T-helper 17 cell (primary cell): ENCODE data around the gene SORL1-AS1.

Experiments
- ATAC-seq: fragments of 150-1000 bp; cut with Tn5 transposase; 2 replicates; pipeline ENCODE4 v1.10.0; 2021; ENCODE audit warnings: mild to moderate bottlenecking, moderate library complexity
- DNase-seq, 3 donors: peaks; one replicate each; pipeline versions ENCODE4 v3.0.0 to v3.0.0-alpha.2; 2020 to 2021
- H3K9me3 ChIP-seq: one replicate; pipeline ENCODE4 v1.7.0; 2013; ENCODE audit warnings: low read length, mild to moderate bottlenecking; ENCODE audit not compliant: control insufficient read depth, poor library complexity, severe bottlenecking
- H3K27ac Mint-ChIP-seq: one replicate; pipeline ENCODE4 v1.8.0; 2022; ENCODE audit warnings: mild to moderate bottlenecking, moderate library complexity, mixed read lengths
- H3K27me3 Mint-ChIP-seq: one replicate; pipeline ENCODE4 v1.8.0; 2022; ENCODE audit warnings: mixed read lengths
- H3K36me3 Mint-ChIP-seq: one replicate; pipeline ENCODE4 v1.8.0; 2022; ENCODE audit warnings: low read depth, mixed read lengths
- H3K4me1 Mint-ChIP-seq: one replicate; pipeline ENCODE4 v1.8.0; 2022; ENCODE audit warnings: mild to moderate bottlenecking, mixed read lengths
- H3K4me3 Mint-ChIP-seq: one replicate; pipeline ENCODE4 v1.8.0; 2022; ENCODE audit warnings: mild to moderate bottlenecking, moderate library complexity, mixed read lengths

SORL1-AS1 gene

DNA sequence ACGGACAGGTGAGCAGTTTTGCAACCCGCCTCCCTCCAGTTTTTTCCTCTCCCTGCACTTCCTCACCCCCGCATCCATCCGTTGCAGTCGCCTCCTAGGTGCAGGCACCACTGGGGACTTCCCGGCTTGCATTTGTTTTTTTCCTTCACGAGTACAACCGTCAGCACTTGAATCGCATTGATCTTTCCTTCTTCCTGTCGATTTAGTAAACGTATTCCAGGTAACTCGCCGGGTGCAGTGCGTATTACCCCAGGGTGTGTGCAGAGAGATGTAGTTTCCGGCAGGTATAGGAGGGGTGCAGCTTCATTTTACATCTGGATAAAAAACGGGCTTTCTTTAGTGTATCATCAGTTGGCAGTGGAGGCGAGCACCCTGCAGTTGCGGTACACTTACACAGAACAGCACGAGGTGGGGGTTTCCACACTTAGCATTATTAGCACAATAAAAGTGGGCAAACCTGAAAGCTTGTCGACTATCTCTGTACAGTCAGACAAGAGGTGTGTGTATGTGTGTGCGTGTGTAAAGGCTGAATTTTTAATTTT is at the start of gene SORL1-AS1:
TSS of gene SORL1-AS1 (minus strand) at position 359 of the 542 bp plus-strand sequence.
- peak; percentile 32 to 56 (median 35) for DNase-seq
- H3K4me3 Mint-ChIP-seq: peak within 1 kb of the TSS; percentile 99
- H3K27ac Mint-ChIP-seq: peak within 1 kb of the TSS; percentile 99
- H3K9me3 ChIP-seq: no peaks in the 10 kb centered on the region
- peak; percentile 71 for ATAC-seq
- peaks cover 79% of the 10 kb centered on the region for H3K4me1 Mint-ChIP-seq
- no peaks in the 10 kb centered on the region for H3K27me3 Mint-ChIP-seq
- peaks cover 13% of the 10 kb centered on the region for H3K36me3 Mint-ChIP-seq

DNA sequence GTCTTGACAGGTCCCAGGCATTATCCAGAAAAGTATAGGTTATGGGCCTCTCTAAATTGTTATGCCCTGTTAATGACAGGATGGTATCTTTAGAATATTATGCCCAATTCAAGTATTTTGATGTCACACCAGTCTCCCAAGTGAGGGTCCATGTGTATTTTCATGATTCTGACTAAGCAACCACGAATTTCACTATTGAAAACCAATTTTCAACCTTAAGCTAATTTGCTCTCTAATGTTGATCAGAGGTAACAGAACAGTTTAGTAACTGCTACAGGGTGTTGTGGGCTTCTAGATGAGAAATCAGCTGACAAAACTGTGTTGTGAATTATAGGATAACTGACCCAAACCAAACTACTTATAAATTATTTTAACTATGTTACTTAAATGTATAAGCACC is 48.0 kb upstream of the SORL1-AS1 start:
- Mint-ChIP-seq H3K36me3 (peaks cover 11% of the 10 kb centered on the region), H3K4me1 (peaks cover 11% of the 10 kb centered on the region), H3K4me3 (no peak overlapping the region), H3K27ac (peak overlapping the region; percentile 12), H3K27me3 (no peaks in the 10 kb centered on the region)
- no peaks in the 10 kb centered on the region for H3K9me3 ChIP-seq
- ATAC-seq (no peak), DNase-seq (no peak)

DNA sequence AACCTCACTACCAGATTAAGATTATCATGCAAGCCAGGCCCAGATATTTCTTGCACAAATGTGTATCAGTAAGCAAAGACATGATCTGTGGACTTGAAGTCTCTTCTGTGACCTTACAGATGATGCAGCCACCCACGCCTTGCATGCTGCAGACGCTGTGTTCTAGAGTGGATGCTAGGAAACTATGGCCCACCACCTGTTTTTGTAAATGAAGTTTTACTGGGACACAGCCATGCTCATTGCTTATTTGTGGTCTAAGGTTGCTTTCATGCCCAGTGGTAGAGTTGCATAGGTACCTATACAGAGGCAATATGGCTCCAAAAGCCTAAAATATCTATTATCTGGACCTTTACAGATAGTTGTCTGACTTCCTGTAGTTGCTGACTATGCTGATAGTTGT is 47.5 kb upstream of the SORL1-AS1 start:
- no peak overlapping the region for H3K27ac Mint-ChIP-seq
- no peak overlapping the region for H3K4me3 Mint-ChIP-seq
- no peak for ATAC-seq
- no peaks in the 10 kb centered on the region for H3K9me3 ChIP-seq
- H3K27me3 Mint-ChIP-seq: no peaks in the 10 kb centered on the region
- peaks cover 15% of the 10 kb centered on the region for H3K4me1 Mint-ChIP-seq
- DNase-seq: no peak
- peaks cover 11% of the 10 kb centered on the region for H3K36me3 Mint-ChIP-seq

DNA sequence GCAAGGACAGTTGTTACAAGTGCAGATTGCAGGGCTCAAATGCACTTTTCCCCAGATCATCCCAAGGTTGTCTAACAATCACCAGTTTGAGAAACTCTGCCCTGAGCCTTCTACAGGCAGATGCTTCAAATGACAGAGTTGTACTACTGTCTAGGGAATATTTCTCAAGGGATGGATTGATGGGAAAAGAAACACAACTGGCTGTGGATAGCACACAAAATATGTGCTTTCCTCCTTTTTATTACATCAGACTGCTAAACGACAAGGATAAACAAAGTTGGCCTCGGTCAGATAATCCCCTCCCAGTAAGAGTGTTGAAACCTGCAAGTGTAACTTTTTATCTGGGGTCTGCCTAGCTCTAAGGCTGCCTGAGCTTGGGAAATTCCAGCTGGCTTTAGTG is 46.6 kb upstream of the SORL1-AS1 start:
- Mint-ChIP-seq H3K27me3 (no peaks in the 10 kb centered on the region), H3K36me3 (peaks cover 6% of the 10 kb centered on the region), H3K4me1 (peaks cover 22% of the 10 kb centered on the region), H3K27ac (peak overlapping the region; percentile 32), H3K4me3 (no peak overlapping the region)
- H3K9me3 ChIP-seq: no peaks in the 10 kb centered on the region
- DNase-seq (no peak), ATAC-seq (no peak)

DNA sequence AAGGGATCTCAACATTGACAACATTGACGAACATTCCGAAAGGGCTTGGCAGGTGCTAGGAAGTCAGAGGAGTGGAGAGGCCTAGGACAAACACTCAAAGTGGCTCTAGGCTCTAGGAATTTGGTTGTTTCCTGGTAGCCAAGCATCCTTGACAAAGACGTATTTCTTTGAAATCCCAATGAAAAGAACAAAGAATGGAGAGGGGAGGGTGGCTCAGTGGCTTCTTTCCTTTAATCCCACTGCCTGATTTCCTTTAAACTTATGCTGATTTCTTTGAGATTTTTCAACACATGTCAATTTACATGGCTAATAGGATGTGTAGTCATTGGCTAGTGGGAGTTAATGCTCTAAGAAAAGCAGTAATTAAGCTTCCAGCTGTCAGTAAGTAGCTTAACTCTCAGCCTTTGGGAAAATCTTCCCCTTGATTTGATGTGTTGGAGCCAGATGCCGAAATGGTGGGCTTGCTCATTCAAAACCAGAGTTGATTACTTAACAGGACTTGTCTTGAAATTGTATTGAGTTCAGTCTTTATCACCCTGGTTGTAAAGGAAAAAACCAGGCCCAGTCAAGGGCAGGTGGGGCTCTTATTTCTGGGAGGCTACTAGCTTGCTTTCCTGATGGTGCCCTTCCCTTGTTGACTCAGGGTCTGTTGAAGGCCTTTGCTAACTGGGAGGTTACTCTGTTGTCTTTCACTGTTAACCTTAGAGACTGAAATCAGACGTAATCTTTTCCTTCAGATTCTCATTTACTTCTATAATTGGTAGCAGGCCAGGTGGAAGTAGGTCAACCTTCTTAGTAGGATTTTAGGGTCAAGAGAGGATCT is 44.6 kb upstream of the SORL1-AS1 start:
- Mint-ChIP-seq H3K36me3 (peaks cover 6% of the 10 kb centered on the region), H3K27me3 (no peaks in the 10 kb centered on the region), H3K27ac (peak overlapping the region; percentile 32), H3K4me3 (no peak overlapping the region), H3K4me1 (peaks cover 35% of the 10 kb centered on the region)
- DNase-seq (no peak), ATAC-seq (no peak)
- no peaks in the 10 kb centered on the region for H3K9me3 ChIP-seq

DNA sequence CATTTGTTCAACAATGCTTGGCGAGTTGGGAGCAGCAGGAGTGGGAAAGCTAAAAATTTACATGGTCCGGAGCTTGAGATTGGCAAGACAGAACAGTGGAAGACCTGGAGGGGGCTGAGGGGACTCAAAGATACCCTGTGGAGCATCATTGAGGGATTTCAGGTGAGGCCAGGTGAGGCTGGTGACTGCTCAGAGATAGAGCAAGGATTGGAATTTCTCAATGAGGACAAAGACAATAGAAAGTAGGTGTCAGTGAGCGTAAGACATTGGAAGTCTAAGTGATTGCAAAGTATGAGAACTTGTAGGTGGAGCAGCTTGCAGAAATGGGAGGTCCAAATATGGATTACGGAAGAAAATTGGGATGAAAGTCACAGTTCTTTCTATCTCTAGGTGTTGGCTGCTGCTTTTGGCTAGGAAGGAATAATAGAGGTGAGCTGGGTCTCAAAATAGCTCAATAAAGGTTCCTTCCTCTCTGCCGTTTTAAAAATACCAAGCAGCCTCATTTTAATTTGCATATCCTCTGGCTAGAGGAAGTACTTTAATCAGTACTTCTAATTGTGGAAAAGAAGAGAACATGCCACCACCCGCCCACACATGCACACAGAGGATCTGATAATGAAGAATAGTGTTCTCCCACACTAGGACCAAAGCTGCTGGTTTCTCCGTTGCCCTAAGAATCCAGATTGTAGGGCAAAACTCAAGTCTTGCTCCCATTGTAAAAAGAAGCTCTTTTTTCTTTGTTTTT is 41.8 kb upstream of the SORL1-AS1 start:
- H3K9me3 ChIP-seq: no peaks in the 10 kb centered on the region
- H3K36me3 Mint-ChIP-seq: peaks cover 11% of the 10 kb centered on the region
- peak; percentile 68 for ATAC-seq
- no peaks in the 10 kb centered on the region for H3K27me3 Mint-ChIP-seq
- H3K4me1 Mint-ChIP-seq: peaks cover 49% of the 10 kb centered on the region
- peak overlapping the region; percentile 96 for H3K27ac Mint-ChIP-seq
- no peak for DNase-seq
- peak overlapping the region; percentile 69 for H3K4me3 Mint-ChIP-seq

DNA sequence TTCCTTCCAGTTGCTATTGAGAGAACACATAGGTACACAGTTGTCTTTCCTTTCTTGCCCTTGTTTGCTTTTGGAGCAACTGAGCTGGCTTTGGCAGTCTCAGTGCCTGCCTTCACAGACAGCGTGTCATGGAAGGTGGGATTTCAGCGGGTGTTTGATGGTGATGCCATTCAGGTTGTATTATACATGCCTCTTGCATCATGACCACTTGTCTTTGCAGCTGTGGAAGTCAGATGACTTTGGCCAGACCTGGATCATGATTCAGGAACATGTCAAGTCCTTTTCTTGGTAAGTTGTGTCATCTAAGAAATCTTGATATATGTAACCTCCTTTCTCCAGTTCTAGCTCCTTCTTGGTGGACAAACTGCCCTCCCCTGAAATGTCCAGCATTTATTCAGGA is 37.1 kb upstream of the SORL1-AS1 start:
- Mint-ChIP-seq H3K36me3 (peaks cover 27% of the 10 kb centered on the region), H3K4me1 (peaks cover 61% of the 10 kb centered on the region), H3K4me3 (no peak overlapping the region), H3K27me3 (no peaks in the 10 kb centered on the region), H3K27ac (peak overlapping the region; percentile 84)
- ATAC-seq (no peak), DNase-seq (no peak)
- H3K9me3 ChIP-seq: no peaks in the 10 kb centered on the region

DNA sequence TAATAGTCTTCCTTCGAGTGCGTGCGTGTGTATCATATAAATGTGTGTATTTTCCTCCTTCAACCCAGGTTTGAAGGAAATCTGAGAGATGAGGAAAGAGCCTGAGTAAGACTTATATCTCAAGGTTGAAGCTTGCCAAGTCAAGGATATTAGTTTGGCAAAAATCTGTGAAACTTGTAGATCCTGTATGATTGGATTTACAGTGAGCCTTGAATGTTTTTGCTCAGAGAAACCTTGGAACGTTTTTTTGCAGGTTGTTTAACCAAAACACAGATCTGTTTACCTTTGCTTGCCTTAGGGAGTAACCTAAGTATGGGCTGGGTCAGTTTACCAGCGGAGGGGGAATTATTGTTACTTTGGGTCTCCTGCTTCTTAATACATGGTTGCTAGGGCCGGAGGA is 35.9 kb upstream of the SORL1-AS1 start:
- ATAC-seq: no peak
- peak overlapping the region; percentile 66 for H3K27ac Mint-ChIP-seq
- no peaks in the 10 kb centered on the region for H3K9me3 ChIP-seq
- H3K4me1 Mint-ChIP-seq: peaks cover 61% of the 10 kb centered on the region
- peaks cover 36% of the 10 kb centered on the region for H3K36me3 Mint-ChIP-seq
- no peaks in the 10 kb centered on the region for H3K27me3 Mint-ChIP-seq
- DNase-seq: no peak
- H3K4me3 Mint-ChIP-seq: no peak overlapping the region

DNA sequence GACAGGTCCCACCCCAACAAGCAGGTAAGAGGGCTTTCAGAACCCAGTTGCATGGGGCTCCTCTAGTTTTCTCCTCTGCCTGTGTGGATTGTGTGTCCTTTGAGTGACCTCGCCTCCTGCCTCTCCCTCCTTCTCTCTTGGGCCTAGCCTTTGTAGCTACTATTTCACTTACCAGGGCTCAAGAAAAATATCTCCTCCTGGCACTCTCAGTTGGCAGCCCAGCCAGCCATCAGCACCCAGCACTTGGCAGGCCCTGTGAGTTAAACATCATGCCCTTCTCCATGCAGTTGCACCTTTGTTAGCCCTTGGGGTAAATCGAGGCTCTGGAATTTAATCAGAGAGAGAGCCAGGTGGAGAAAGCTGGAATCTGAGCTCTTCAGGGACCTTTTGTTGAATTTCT is 35.4 kb upstream of the SORL1-AS1 start:
- no peaks in the 10 kb centered on the region for H3K27me3 Mint-ChIP-seq
- H3K36me3 Mint-ChIP-seq: peaks cover 37% of the 10 kb centered on the region
- peak overlapping the region; percentile 66 for H3K27ac Mint-ChIP-seq
- peaks cover 61% of the 10 kb centered on the region for H3K4me1 Mint-ChIP-seq
- no peak for DNase-seq
- ATAC-seq: no peak
- H3K9me3 ChIP-seq: no peaks in the 10 kb centered on the region
- H3K4me3 Mint-ChIP-seq: no peak overlapping the region

DNA sequence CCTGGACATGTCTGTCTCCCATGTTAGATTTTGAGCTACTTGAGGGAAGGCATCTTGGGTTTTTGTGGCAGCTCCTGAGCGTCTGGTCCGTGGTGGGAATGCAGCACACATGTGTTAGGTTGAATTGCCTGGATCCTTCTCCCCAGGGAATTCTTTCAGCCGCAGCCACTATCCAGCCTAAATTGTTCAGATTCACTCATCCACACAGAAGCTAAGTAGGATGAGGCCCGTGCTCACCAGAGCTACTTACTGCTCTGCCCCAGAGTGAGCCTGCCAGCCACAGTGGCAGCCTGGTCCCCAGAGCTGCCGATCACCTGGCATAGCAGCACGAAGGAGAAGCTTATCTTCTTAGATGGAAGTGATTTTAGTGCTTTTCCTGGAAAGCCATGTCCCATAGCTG is 34.4 kb upstream of the SORL1-AS1 start:
- ATAC-seq (no peak), DNase-seq (no peak)
- Mint-ChIP-seq H3K27ac (no peak overlapping the region), H3K4me3 (peak overlapping the region; percentile 55), H3K4me1 (peaks cover 68% of the 10 kb centered on the region), H3K36me3 (peaks cover 37% of the 10 kb centered on the region), H3K27me3 (no peaks in the 10 kb centered on the region)
- no peaks in the 10 kb centered on the region for H3K9me3 ChIP-seq

DNA sequence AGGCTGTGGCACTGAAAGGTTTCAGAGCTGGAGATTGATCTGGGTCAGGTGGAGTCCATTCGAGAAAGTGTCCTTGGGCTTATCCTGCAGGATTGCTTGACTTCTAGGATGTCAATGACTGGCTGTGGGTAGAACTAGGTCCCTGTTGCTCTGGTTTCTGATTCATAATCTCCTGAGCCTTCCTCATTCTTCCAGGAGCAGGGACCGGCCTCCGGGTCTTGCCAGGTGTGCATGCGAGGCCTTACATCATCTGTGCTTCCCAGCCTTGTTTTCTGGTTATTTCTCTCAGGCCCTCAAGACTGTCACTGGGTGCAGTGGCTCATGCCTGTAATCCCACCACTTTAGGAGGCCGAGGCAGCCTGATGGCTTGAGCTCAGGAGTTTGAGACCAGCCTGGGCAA is 33.3 kb upstream of the SORL1-AS1 start:
- Mint-ChIP-seq H3K27me3 (no peaks in the 10 kb centered on the region), H3K4me3 (no peak overlapping the region), H3K36me3 (peaks cover 33% of the 10 kb centered on the region), H3K27ac (peak overlapping the region; percentile 62), H3K4me1 (peaks cover 67% of the 10 kb centered on the region)
- no peak for ATAC-seq
- no peak for DNase-seq
- no peaks in the 10 kb centered on the region for H3K9me3 ChIP-seq

DNA sequence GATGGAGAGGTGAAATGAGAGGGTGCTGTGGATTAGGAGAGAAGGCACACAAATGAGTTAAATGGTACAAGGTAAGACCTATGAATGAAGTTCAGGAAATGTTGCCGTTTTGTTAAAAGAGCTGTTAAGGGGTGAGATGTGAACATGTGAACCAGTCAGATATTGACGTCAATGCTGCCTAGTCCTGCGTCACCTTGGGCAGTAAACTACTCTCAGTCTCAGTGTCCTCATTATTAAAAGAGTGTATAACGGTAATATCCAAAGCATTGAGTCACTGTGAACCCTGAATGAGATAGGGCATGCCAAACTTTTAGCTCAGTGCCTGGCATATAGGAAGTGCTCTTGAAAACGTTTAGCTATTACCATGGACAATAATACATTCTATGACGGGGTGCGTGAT is 32.4 kb upstream of the SORL1-AS1 start:
- no peaks in the 10 kb centered on the region for H3K27me3 Mint-ChIP-seq
- no peak for ATAC-seq
- H3K36me3 Mint-ChIP-seq: peaks cover 30% of the 10 kb centered on the region
- DNase-seq: no peak
- H3K27ac Mint-ChIP-seq: peak overlapping the region; percentile 95
- peaks cover 65% of the 10 kb centered on the region for H3K4me1 Mint-ChIP-seq
- no peak overlapping the region for H3K4me3 Mint-ChIP-seq
- H3K9me3 ChIP-seq: no peaks in the 10 kb centered on the region

DNA sequence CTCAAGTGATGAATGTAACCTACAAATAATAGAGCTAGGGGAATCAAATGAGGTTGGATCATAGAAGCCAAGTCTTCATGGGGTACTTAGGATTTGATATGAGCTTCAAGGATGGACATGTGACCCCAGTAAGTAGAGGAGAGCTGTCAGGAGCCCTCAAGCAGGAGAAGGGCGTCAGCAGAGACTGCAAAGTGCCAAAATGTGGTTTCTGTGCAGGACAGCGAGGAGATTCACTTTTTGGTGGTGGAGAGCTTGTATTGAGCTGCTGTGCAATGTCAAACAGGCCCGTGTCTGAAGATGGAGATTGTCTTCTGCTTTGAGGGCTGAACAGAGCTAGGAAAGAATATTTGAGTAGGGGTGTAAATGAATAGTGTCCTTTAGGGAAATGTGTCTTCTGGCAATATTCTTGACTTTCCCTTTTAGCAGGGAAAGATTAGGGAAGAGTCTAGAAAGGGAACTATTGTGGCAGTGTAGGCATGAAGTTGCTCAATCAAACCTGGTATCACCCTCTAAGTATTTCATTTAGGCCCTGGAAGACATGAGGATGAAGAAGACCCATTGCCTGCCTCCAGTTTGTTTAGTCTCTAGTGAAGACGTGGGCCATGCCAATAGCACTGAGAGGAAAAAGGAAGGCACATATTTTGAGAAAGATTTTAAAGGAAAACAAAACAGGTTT is 31.2 kb upstream of the SORL1-AS1 start:
- DNase-seq (no peak), ATAC-seq (no peak)
- peak overlapping the region; percentile 62 for H3K4me3 Mint-ChIP-seq
- no peaks in the 10 kb centered on the region for H3K9me3 ChIP-seq
- no peaks in the 10 kb centered on the region for H3K27me3 Mint-ChIP-seq
- peaks cover 59% of the 10 kb centered on the region for H3K4me1 Mint-ChIP-seq
- H3K36me3 Mint-ChIP-seq: peaks cover 25% of the 10 kb centered on the region
- H3K27ac Mint-ChIP-seq: peak overlapping the region; percentile 95
